K562 (cell line): ENCODE measurements around the gene EGLN3. TPM values are rescaled to one million over a fixed set of nuclear protein-coding genes. Genes with fewer than 3 reads are reported as not detected.

Source experiments
- CREM ChIP-seq: IDR thresholded peaks from 2 replicates; pipeline ENCODE4 v1.6.1; 2014; ENCODE audit warnings: antibody characterized with exemption, low read depth
- ETS2 ChIP-seq: IDR thresholded peaks from 2 replicates; pipeline ENCODE4 v1.6.1; 2016; ENCODE audit warnings: borderline replicate concordance, missing genetic modification characterization, mild to moderate bottlenecking, moderate library complexity, missing compliant biosample characterization; ENCODE audit not compliant: poor library complexity, severe bottlenecking
- HSF4 ChIP-seq: fragments of 250-450 bp; sonication (Bioruptor Pico); IDR thresholded peaks from 2 replicates; pipeline ENCODE4 v2.1.2; 2022; ENCODE audit warnings: mild to moderate bottlenecking, moderate library complexity, borderline replicate concordance
- L3MBTL2 ChIP-seq: fragments of 450-650 bp; IDR thresholded peaks from 2 replicates; pipeline ENCODE4 v1.6.1; 2016; ENCODE audit warnings: mild to moderate bottlenecking, moderate library complexity
- PHF21A ChIP-seq: fragments of 450-650 bp; IDR thresholded peaks from 2 replicates; pipeline ENCODE4 v1.6.1; 2017; ENCODE audit warnings: low read depth, borderline replicate concordance
- polyA plus RNA-seq, 8 experiments: library from polyadenylated mRNA; depleted of rRNA in 4 of 8; stranded (reverse) in 5 of 8; unstranded in 3 of 8; fragments of >200 nt; fragmentation: Nextera tagmentation in 2 of 8; fragmentation: Illumina TruSeq in 1 of 8; extraction: Ambion mirVana in 2 of 8; extraction: Trizol in 1 of 8; gene quantifications; 2 replicates each; pipeline versions ENCODE4 v1.2.1 to v1.2.3, GENCODE V29; 2011 to 2014; ENCODE audit warnings: inconsistent platforms in 1 of 8, missing spikeins in 1 of 8
- total RNA-seq, 7 experiments: library from RNA; depleted of rRNA in 6 of 7; stranded (reverse); fragments of >200 nt in 6 of 7; fragmentation: Illumina TruSeq in 2 of 7; extraction: Trizol in 2 of 7; gene quantifications; 2 replicates each; pipeline versions ENCODE4 v1.2.1 to v1.2.3, GENCODE V29; 2011 to 2021; ENCODE audit warnings: low replicate concordance in 1 of 7
- TF ChIP-seq, protein P1 (sequence below), 2 experiments: fragments of 450-650 bp; formaldehyde crosslinking in 1 of 2; IDR thresholded peaks; 2 replicates each; pipeline versions ENCODE4 v1.4.0 to v1.6.1; 2014 to 2020; ENCODE audit warnings: mild to moderate bottlenecking in 2 of 2, borderline replicate concordance in 1 of 2, low read depth in 1 of 2
- TF ChIP-seq, protein P2 (sequence below), 2 experiments: fragments of 450-650 bp; IDR thresholded peaks; 2 replicates each; pipeline ENCODE4 v1.6.1; 2016; ENCODE audit warnings: mild to moderate bottlenecking in 2 of 2, borderline replicate concordance in 1 of 2, low read depth in 1 of 2, moderate library complexity in 1 of 2

The EGLN3 gene
- total and polyA plus RNA-seq, 9 of the 15 experiments (the other 6 are each of a cell fraction or from before 2014, with no cell fraction given): 2.5 to 87.6 (median 5.8) TPM

GRCh38 chr14:33940561-33941011, 10.3 kb downstream of the EGLN3 start (continued):
- TF ChIP-seq, protein P1, sequence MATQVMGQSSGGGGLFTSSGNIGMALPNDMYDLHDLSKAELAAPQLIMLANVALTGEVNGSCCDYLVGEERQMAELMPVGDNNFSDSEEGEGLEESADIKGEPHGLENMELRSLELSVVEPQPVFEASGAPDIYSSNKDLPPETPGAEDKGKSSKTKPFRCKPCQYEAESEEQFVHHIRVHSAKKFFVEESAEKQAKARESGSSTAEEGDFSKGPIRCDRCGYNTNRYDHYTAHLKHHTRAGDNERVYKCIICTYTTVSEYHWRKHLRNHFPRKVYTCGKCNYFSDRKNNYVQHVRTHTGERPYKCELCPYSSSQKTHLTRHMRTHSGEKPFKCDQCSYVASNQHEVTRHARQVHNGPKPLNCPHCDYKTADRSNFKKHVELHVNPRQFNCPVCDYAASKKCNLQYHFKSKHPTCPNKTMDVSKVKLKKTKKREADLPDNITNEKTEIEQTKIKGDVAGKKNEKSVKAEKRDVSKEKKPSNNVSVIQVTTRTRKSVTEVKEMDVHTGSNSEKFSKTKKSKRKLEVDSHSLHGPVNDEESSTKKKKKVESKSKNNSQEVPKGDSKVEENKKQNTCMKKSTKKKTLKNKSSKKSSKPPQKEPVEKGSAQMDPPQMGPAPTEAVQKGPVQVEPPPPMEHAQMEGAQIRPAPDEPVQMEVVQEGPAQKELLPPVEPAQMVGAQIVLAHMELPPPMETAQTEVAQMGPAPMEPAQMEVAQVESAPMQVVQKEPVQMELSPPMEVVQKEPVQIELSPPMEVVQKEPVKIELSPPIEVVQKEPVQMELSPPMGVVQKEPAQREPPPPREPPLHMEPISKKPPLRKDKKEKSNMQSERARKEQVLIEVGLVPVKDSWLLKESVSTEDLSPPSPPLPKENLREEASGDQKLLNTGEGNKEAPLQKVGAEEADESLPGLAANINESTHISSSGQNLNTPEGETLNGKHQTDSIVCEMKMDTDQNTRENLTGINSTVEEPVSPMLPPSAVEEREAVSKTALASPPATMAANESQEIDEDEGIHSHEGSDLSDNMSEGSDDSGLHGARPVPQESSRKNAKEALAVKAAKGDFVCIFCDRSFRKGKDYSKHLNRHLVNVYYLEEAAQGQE (IDR thresholded peaks at IDR 0.05; ENCODE audit: borderline replicate concordance): no peak
- TF ChIP-seq, protein P1 (CRISPR knock-in tag; IDR thresholded peaks at IDR 0.05; ENCODE audit: low read depth): no peak
- no peak for TF ChIP-seq PHF21A
- TF ChIP-seq L3MBTL2: no peak
- TF ChIP-seq, protein P2, sequence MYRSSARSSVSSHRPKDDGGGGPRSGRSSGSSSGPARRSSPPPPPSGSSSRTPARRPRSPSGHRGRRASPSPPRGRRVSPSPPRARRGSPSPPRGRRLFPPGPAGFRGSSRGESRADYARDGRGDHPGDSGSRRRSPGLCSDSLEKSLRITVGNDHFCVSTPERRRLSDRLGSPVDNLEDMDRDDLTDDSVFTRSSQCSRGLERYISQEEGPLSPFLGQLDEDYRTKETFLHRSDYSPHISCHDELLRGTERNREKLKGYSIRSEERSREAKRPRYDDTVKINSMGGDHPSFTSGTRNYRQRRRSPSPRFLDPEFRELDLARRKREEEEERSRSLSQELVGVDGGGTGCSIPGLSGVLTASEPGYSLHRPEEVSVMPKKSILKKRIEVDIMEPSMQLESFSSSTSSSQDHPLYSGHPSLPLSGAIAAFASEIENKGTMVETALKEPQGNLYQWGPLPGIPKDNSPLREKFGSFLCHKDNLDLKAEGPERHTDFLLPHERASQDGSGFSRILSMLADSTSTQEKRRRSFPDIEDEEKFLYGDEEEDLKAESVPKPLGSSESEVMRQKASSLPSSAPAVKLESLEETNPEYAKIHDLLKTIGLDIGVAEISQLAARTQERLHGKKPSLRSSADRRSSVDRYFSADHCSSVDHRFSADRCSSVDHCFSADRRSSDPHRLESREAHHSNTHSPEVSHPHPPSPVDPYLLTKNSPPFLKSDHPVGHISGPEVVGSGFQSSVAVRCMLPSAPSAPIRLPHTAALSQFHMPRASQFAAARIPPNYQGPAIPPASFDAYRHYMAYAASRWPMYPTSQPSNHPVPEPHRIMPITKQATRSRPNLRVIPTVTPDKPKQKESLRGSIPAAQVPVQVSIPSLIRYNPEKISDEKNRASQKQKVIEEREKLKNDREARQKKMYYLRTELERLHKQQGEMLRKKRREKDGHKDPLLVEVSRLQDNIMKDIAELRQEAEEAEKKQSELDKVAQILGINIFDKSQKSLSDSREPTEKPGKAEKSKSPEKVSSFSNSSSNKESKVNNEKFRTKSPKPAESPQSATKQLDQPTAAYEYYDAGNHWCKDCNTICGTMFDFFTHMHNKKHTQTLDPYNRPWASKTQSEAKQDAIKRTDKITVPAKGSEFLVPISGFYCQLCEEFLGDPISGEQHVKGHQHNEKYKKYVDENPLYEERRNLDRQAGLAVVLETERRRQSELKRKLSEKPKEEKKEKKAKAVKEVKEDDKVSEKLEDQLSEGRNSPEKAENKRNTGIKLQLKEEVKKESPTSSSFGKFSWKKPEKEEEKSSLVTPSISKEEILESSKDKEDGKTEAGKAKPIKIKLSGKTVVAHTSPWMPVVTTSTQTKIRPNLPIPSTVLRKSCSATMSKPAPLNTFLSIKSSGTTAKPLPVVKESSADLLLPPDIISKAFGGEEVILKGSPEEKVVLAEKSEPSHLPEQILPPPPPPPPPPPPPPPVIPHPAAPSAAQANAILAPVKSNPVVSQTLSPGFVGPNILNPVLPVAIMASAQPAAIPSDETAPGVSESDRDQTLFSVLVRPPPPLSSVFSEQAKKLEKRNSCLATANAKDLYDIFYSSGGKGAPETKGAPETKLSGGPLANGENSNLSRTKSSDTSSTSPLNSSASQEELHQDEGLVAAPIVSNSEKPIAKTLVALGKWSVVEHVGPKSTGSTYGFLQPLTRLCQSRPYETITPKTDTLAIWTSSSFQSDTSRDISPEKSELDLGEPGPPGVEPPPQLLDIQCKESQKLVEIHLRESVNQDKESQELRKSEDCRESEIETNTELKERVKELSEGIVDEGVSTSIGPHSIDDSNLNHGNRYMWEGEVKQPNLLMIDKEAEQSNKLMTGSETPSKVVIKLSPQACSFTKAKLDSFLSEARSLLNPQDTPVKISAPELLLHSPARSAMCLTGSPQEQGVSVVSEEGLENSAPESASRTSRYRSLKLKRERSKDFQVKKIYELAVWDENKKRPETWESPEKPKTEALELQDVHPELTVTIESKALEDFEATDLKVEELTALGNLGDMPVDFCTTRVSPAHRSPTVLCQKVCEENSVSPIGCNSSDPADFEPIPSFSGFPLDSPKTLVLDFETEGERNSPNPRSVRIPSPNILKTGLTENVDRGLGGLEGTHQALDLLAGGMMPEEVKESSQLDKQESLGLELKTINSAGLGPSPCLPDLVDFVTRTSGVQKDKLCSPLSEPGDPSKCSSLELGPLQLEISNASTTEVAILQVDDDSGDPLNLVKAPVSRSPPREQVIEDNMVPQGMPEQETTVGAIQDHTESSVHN (IDR thresholded peaks at IDR 0.05; ENCODE audit: borderline replicate concordance in 1 of 2, low read depth in 1 of 2): no peak
- TF ChIP-seq ETS2 (tag): no peak
- TF ChIP-seq CREM: no peak
- TF ChIP-seq HSF4 (CRISPR knock-in tag): no peak
